A549 (cell line): ENCODE results near the gene D2HGDH.

Experiments
- CHD2 ChIP-seq: fragments of 150-350 bp; IDR thresholded peaks from 2 replicates; pipeline ENCODE4 v1.6.1; 2014; ENCODE audit warnings: low read length; ENCODE audit not compliant: partially characterized antibody
- CTCF ChIP-seq: fragments of >200 bp; sonication (Bioruptor Twin); formaldehyde crosslinking; IDR thresholded peaks from 3 replicates; pipeline ENCODE4 v1.5.1; 2016
- EP300 ChIP-seq, 2 experiments: fragments of >200 bp; sonication (Bioruptor Twin); formaldehyde crosslinking; IDR thresholded peaks; 2 replicates in 1 of 2; 3 replicates in 1 of 2; pipeline ENCODE4 v1.6.1; 2016 to 2017
- FOSL2 ChIP-seq, 2 experiments: fragments of 450-650 bp in 1 of 2; fragments of >200 bp in 1 of 2; sonication (Bioruptor Twin) in 1 of 2; formaldehyde crosslinking; IDR thresholded peaks; 2 replicates each; pipeline versions ENCODE4 v1.5.0 to v1.6.1; 2016 to 2020; ENCODE audit warnings: mild to moderate bottlenecking in 1 of 2, moderate library complexity in 1 of 2
- JUN ChIP-seq, 2 experiments: fragments of >200 bp; sonication (Bioruptor Twin); formaldehyde crosslinking; IDR thresholded peaks; 2 replicates in 1 of 2; 3 replicates in 1 of 2; pipeline ENCODE4 v1.6.1; 2016 to 2017
- POLR2A ChIP-seq: IDR thresholded peaks from 2 replicates; pipeline ENCODE4 v1.6.1; 2012; ENCODE audit warnings: mild to moderate bottlenecking, low read length
- ZNF302 ChIP-seq: fragments of 250-450 bp; sonication (Bioruptor Pico); IDR thresholded peaks from 2 replicates; pipeline ENCODE4 v1.9.0; 2021; ENCODE audit warnings: inconsistent platforms, mild to moderate bottlenecking, moderate library complexity

DNA sequence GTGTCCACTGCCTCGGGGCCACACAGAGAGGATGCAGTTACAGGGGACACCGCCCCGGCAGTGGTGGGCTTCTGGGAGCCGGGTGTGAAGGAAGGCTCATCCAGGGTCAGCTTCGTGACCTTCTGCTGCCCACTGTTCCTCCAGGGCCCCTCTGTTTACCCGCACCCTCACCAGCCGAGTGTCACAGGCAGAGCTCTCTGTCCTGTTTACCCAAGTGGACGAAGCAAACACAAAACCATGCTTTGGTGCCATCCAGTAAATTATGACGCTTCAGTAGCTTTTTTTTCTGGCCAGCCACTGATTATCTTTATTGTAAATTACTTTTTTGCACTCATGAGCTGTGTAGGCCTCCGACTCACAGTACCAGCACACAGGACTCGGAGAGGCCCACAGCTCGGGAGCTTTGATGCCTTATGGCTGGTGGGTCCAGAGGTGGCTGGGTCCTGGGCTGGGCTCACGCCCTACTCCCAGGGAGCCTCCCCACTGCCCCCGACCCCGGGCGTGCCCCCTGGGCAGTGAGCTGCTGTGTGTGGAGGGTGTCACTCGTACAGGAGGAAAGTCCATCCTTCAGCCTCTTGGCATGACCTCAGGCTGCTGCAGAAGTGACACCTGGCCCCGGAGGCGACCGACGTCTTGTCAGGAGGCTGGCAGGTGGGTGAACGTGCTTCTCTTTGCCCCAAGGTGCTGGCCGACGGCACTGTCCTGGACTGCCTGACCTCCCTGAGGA is 9.8 kb downstream of the D2HGDH start:
- TF ChIP-seq CTCF (no peak), ZNF302 (CRISPR knock-in tag) (no peak), EP300 (IDR thresholded peaks at IDR 0.05) (no peak), FOSL2 (IDR thresholded peaks at IDR 0.05) (no peak), FOSL2 (CRISPR knock-in tag; IDR thresholded peaks at IDR 0.05) (no peak), POLR2A (no peak), CHD2 (no peak), JUN (IDR thresholded peaks at IDR 0.05) (no peak)
